HUES64 (cell line): Measurements from ENCODE around the gene RTL10.

ENCODE experiments used
- H3K27ac ChIP-seq: 2 replicates; pipeline ENCODE4 v1.7.0; 2013; ENCODE audit warnings: low read depth, low read length, inconsistent platforms
- H3K27me3 ChIP-seq: 2 replicates; pipeline ENCODE4 v1.6.1; 2013; ENCODE audit warnings: mild to moderate bottlenecking, low read length; ENCODE audit not compliant: insufficient read depth
- H3K36me3 ChIP-seq: 2 replicates; pipeline ENCODE4 v1.6.1; 2013; ENCODE audit warnings: mild to moderate bottlenecking, low read length; ENCODE audit not compliant: insufficient read depth
- H3K4me1 ChIP-seq: 2 replicates; pipeline ENCODE4 v1.6.1; 2013; ENCODE audit warnings: mild to moderate bottlenecking, low read length, moderate library complexity; ENCODE audit not compliant: insufficient read depth
- H3K4me3 ChIP-seq: 2 replicates; pipeline ENCODE4 v1.5.1; 2013; ENCODE audit warnings: mild to moderate bottlenecking, low read length, moderate library complexity
- H3K9ac ChIP-seq: 2 replicates; pipeline ENCODE4 v1.6.1; 2013; ENCODE audit warnings: mild to moderate bottlenecking, low read depth, low read length
- H3K9me3 ChIP-seq: 2 replicates; pipeline ENCODE4 v1.6.1; 2013; ENCODE audit warnings: low read depth, low read length; ENCODE audit not compliant: insufficient read depth
- WGBS: fragments of 150-250, 120-280 bp; methylation state at CpG from one replicate; pipeline ENCODE4 v1.1.7; 2013; ENCODE audit warnings: missing lambda C conversion rate; 5-methylcytosine and 5-hydroxymethylcytosine counted together

Gene RTL10

DNA sequence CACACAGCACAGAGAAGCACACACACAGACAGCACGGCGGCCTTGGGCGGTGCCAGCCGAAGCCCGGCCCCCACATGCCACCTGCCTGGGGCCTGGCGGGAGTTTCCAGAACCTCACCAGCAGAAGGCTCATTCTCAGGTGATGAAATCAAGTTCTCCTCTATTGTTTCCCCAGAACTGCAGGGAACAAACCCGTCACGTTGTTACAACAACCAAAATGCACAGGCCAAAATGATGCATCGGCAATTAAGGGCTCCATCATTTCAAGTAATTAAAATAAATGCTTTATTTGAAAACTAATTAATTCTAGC is 30.8 kb downstream of the RTL10 start:
- no peaks in the 10 kb centered on the region for H3K4me1 ChIP-seq
- H3K27me3 ChIP-seq, result no peaks in the 10 kb centered on the region
- WGBS, result 89% methylated on average over 9 of the region's 9 CpGs
- H3K4me3 ChIP-seq, result no peak overlapping the region
- H3K9ac ChIP-seq, result no peak overlapping the region
- H3K9me3 ChIP-seq, result no peaks in the 10 kb centered on the region
- no peak overlapping the region for H3K27ac ChIP-seq
- H3K36me3 ChIP-seq, result no peaks in the 10 kb centered on the region

GRCh38 chr22:19823191-19823901 is 31.3 kb downstream of the RTL10 start:
- no peak overlapping the region for H3K27ac ChIP-seq
- WGBS, result 84% methylated on average over 11 of the region's 11 CpGs
- H3K9ac ChIP-seq, result no peak overlapping the region; the same call in 1 of the 2 replicates

GRCh38 chr22:19822301-19823117 is 32.2 kb downstream of the RTL10 start:
- Histone ChIP-seq H3K9me3 (no peaks in the 10 kb centered on the region), H3K9ac (no peak overlapping the region; the same call in 1 of the 2 replicates), H3K4me1 (no peaks in the 10 kb centered on the region), H3K27me3 (no peaks in the 10 kb centered on the region), H3K36me3 (no peaks in the 10 kb centered on the region), H3K27ac (no peak overlapping the region), H3K4me3 (no peak overlapping the region)
- 94% methylated on average over 18 of the region's 18 CpGs for WGBS

More at GRCh38 chr22:19823191-19823901, 31.3 kb downstream of the RTL10 start:
- H3K4me3 ChIP-seq, result no peak overlapping the region
- no peaks in the 10 kb centered on the region for H3K4me1 ChIP-seq
- H3K9me3 ChIP-seq, result no peaks in the 10 kb centered on the region
- no peaks in the 10 kb centered on the region for H3K36me3 ChIP-seq
- no peaks in the 10 kb centered on the region for H3K27me3 ChIP-seq

DNA sequence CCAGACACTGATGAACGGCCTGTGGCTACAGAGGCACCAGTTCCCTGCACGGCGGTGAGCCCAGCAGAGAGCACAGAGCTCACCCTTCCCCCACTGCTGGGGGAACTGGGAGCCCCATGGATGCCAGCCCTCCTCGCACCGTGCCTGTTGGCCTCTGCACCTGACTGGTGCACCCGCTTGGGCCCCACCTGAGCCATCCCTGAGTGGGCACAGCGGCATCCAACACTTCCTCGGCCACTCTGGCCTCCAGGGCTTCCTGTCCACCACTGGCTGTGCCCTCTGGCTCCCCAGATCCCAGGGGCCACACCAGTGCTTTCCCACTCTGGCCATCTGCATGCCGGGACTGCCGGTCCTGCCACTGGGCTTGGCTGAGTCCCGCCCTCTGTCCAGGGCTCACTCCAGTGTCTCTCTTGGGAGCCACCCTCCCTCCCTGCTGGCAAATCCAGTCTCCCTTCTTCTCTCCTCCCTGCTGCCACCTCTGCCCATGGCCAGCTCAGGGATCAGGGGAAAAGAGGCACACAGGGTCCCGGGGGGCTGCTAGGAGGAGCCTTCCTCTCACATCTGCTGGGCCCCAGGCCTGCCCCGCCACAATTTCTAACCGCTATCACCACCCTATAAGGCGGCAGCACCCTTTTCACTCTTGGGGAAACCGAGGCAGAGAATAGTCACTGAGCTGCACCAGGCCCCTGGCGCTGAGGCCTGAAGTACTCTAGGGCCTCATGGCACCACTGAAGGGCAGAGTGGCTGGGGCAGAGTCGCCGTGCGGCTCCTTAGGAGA is 33.0 kb downstream of the RTL10 start:
- H3K27me3 ChIP-seq, result no peaks in the 10 kb centered on the region
- H3K36me3 ChIP-seq, result no peaks in the 10 kb centered on the region
- no peaks in the 10 kb centered on the region for H3K4me1 ChIP-seq
- no peak overlapping the region for H3K9ac ChIP-seq
- no peak overlapping the region for H3K27ac ChIP-seq
- H3K9me3 ChIP-seq, result no peaks in the 10 kb centered on the region
- WGBS, result 93% methylated on average over 20 of the region's 20 CpGs
- no peak overlapping the region for H3K4me3 ChIP-seq

- no peaks in the 10 kb centered on the region for H3K27me3 ChIP-seq
- no peaks in the 10 kb centered on the region for H3K4me1 ChIP-seq
- H3K27ac ChIP-seq, result no peak overlapping the region
- no peaks in the 10 kb centered on the region for H3K9me3 ChIP-seq
- H3K36me3 ChIP-seq, result no peaks in the 10 kb centered on the region
- H3K9ac ChIP-seq, result no peak overlapping the region
- WGBS, result 92% methylated on average over 18 of the region's 18 CpGs
- H3K4me3 ChIP-seq, result no peak overlapping the region
Observed at GRCh38 chr22:19820880-19821522, 33.7 kb downstream of the RTL10 start.

DNA sequence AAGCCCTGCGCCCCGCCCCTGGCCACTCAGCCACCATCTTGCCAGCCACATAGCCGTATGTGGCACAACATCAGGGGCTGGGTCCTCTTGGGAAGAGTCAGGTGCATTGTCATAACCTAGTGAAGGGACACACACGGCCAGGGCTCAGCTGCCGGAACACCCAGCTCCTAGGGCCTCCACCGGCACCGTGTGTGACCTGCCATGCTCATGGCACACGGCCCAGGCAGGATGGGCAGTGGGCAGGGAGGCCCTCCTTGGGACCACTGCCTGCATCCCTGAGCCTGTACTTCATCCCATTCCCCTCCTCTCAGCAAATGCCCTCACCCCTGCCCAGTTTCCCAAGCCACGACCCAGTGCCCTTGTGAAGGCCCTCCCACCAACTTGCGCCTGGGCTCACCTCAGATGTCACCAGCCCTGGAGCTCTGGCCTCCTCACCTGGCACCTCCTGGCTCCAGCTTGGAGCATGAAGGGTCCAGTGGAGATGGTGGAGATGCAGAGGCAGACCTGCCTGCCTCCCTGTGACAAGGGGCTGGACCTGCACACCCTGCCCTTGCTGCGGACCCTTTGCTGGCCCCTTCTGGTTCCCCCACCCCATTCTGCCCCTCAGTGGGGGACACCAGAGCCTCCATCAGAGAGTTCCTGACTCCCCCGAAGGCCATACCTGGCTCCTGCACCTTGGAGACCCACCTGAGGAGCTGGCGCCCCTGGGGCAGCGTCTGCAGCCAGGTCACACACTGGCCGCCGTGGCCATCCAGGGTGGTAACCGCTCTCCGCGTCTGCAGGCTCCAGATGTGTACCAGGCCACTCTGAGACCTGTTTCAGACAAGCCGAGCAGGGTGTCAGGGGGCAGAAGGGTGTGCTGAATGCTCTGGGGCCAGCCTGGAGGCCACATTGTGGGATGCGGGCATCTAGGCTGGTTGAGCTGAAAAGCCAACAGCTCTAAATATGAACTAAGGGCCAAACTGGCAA is 34.5 kb downstream of the RTL10 start:
- Histone ChIP-seq H3K27ac (no peak overlapping the region), H3K4me3 (no peak overlapping the region), H3K27me3 (no peaks in the 10 kb centered on the region), H3K4me1 (no peaks in the 10 kb centered on the region), H3K36me3 (no peaks in the 10 kb centered on the region), H3K9me3 (no peaks in the 10 kb centered on the region), H3K9ac (no peak overlapping the region)
- WGBS, result 95% methylated on average over 21 of the region's 21 CpGs

- Histone ChIP-seq H3K4me3 (no peak overlapping the region), H3K9me3 (no peaks in the 10 kb centered on the region), H3K9ac (no peak overlapping the region), H3K36me3 (no peaks in the 10 kb centered on the region), H3K4me1 (no peaks in the 10 kb centered on the region), H3K27me3 (no peaks in the 10 kb centered on the region), H3K27ac (no peak overlapping the region)
- 95% methylated on average over 14 of the region's 14 CpGs for WGBS
Observed at GRCh38 chr22:19819208-19819910, 35.3 kb downstream of the RTL10 start.

- 95% methylated on average over 17 of the region's 17 CpGs for WGBS
- no peaks in the 10 kb centered on the region for H3K27me3 ChIP-seq
- no peaks in the 10 kb centered on the region for H3K36me3 ChIP-seq
- H3K4me3 ChIP-seq, result no peak overlapping the region
- no peak overlapping the region for H3K9ac ChIP-seq
- H3K27ac ChIP-seq, result no peak overlapping the region
- no peaks in the 10 kb centered on the region for H3K4me1 ChIP-seq
- no peaks in the 10 kb centered on the region for H3K9me3 ChIP-seq
Observed at GRCh38 chr22:19818324-19819207, 36.1 kb downstream of the RTL10 start.

DNA sequence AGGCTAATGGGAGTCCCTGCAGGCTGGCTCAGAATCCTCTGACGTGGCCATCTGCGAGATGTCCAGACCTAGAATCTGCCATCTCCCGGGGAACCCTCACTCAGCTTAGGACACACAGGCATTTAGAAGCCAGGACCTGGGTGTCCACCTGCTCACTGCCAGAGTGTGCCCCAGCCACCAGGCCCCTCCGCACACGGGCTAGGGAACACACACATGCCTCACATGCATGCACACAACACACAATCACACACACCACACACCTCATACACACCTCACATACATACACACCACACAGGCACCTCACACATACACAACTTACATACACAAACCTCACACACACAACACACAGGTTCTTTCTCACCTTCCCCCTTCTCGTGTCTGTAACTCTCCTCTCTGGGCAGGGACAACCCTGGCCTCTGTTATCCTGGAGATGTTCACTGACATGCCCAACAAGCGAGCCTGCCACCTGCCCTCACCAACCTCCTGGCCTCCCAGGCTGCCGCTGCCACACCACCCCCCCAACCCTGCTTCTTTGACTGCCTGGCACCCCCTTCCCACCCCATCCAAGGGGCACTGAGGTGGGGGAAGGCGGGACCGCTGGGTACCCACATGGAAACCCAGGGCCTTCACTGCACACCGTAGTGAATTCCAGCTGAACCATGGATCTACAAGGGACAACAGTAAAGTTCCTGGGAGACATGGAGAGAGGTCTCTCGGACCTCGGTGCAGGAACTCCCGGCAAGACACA is 38.1 kb downstream of the RTL10 start:
- H3K27ac ChIP-seq, result no peak overlapping the region
- no peak overlapping the region; the same call in 1 of the 2 replicates for H3K9ac ChIP-seq
- no peaks in the 10 kb centered on the region for H3K27me3 ChIP-seq
- H3K36me3 ChIP-seq, result 0 out of 2 replicates have a peak, but pooled peaks cover 3% of the 10 kb centered on the region
- H3K9me3 ChIP-seq, result no peaks in the 10 kb centered on the region
- H3K4me1 ChIP-seq, result no peaks in the 10 kb centered on the region
- WGBS, result 94% methylated on average over 14 of the region's 14 CpGs
- H3K4me3 ChIP-seq, result no peak overlapping the region
